Naive thymus-derived CD4-positive, alpha-beta T cell (primary cell): ENCODE results near the gene OASL. TPM values are rescaled to one million over a fixed set of nuclear protein-coding genes. Genes with fewer than 3 reads are reported as not detected.

Experiments used
- ATAC-seq: fragments of 150-1000 bp; cut with Tn5 transposase; 2 replicates; pipeline ENCODE4 v1.10.0; 2021; ENCODE audit warnings: mild to moderate bottlenecking, moderate library complexity
- CTCF ChIA-PET: fragments of 350-600 bp; sonication (Branson Sonifier 250); formaldehyde crosslinking; loops from one replicate; lab custom pipeline; 2021; ENCODE audit warnings: antibody characterized with exemption; lab: Charles Lee
- POLR2A ChIA-PET: fragments of 350-600 bp; sonication (Branson Sonifier 250); formaldehyde crosslinking; loops from one replicate; lab custom pipeline; 2021; ENCODE audit warnings: antibody characterized with exemption, inconsistent platforms; lab: Charles Lee
- DNase-seq, 9 donors: peaks; one replicate each; pipeline versions ENCODE4 v3.0.0 to v3.0.0-alpha.2; 2020 to 2022; ENCODE audit warnings: mixed read lengths in 1 of 9
- H3K27ac ChIP-seq: one replicate; pipeline ENCODE4 v1.7.0; 2013; ENCODE audit warnings: mild to moderate bottlenecking, low read depth, low read length, moderate library complexity
- H3K27me3 ChIP-seq, 2 donors: one replicate each; pipeline ENCODE4 v1.7.0; 2013; ENCODE audit warnings: low read length in 2 of 2, mild to moderate bottlenecking in 2 of 2, moderate library complexity in 2 of 2; ENCODE audit not compliant: control insufficient read depth in 2 of 2, insufficient read depth in 2 of 2
- H3K36me3 ChIP-seq, 3 experiments: 1 replicate in 2 of 3; 2 replicates in 1 of 3; pipeline ENCODE4 v1.7.0; 2013; ENCODE audit warnings: low read length in 3 of 3, mild to moderate bottlenecking in 3 of 3, moderate library complexity in 1 of 3; ENCODE audit not compliant: insufficient read depth in 3 of 3, control insufficient read depth in 2 of 3
- H3K4me1 ChIP-seq, 2 donors: one replicate each; pipeline ENCODE4 v1.7.0; 2013; ENCODE audit warnings: low read length in 2 of 2, mild to moderate bottlenecking in 2 of 2, moderate library complexity in 1 of 2; ENCODE audit not compliant: control insufficient read depth in 2 of 2, insufficient read depth in 2 of 2
- H3K4me3 ChIP-seq: 2 replicates; pipeline ENCODE4 v1.7.0; 2013; ENCODE audit warnings: mild to moderate bottlenecking, low read length
- H3K9me3 ChIP-seq, 3 experiments: 1 replicate in 2 of 3; 2 replicates in 1 of 3; pipeline ENCODE4 v1.7.0; 2013; ENCODE audit warnings: low read length in 3 of 3; ENCODE audit not compliant: control insufficient read depth in 2 of 3
- H3K27ac Mint-ChIP-seq, 9 donors: one replicate each; pipeline ENCODE4 v1.8.0; 2020 to 2022; ENCODE audit warnings: mixed read lengths in 9 of 9, mild to moderate bottlenecking in 8 of 9, moderate library complexity in 5 of 9, inconsistent platforms in 2 of 9
- H3K27me3 Mint-ChIP-seq, 5 donors: one replicate each; pipeline ENCODE4 v1.8.0; 2021 to 2022; ENCODE audit warnings: mixed read lengths in 5 of 5, mild to moderate bottlenecking in 1 of 5
- H3K36me3 Mint-ChIP-seq, 5 donors: one replicate each; pipeline ENCODE4 v1.8.0; 2020 to 2022; ENCODE audit warnings: mixed read lengths in 5 of 5, mild to moderate bottlenecking in 3 of 5, inconsistent platforms in 1 of 5
- H3K4me1 Mint-ChIP-seq, 7 donors: one replicate each; pipeline ENCODE4 v1.8.0; 2020 to 2022; ENCODE audit warnings: mixed read lengths in 7 of 7, mild to moderate bottlenecking in 3 of 7, inconsistent platforms in 1 of 7
- H3K4me3 Mint-ChIP-seq, 10 donors: one replicate each; pipeline ENCODE4 v1.8.0; 2020 to 2022; ENCODE audit warnings: mild to moderate bottlenecking in 10 of 10, mixed read lengths in 10 of 10, moderate library complexity in 6 of 10, inconsistent platforms in 2 of 10
- H3K9me3 Mint-ChIP-seq, 11 donors: one replicate each; pipeline ENCODE4 v1.8.0; 2020 to 2022; ENCODE audit warnings: mixed read lengths in 11 of 11, mild to moderate bottlenecking in 4 of 11, inconsistent platforms in 1 of 11, moderate library complexity in 1 of 11
- intact Hi-C, 2 donors: fragments of 100-400 bp; cut with micrococcal nuclease; formaldehyde crosslinking; loops; one replicate each; pipeline ENCODE4 v1.15.1; 2023
- polyA plus RNA-seq, 2 donors: library from polyadenylated mRNA; unstranded; fragments of 300-500 nt; fragmentation: Illumina TruSeq; gene quantifications; one replicate each; pipeline ENCODE4 v1.2.3, GENCODE V29; 2021
- total RNA-seq, 6 experiments: library from RNA in 5 of 6; stranded (reverse) in 5 of 6; gene quantifications; 1 replicate in 5 of 6; 2 replicates in 1 of 6; pipeline ENCODE4 v1.2.3 and lab custom pipeline; 2021 to 2026

Gene OASL
- total and polyA plus RNA-seq, 7 experiments from 2014 or later, result 1.2 to 19.4 (median 2.8) TPM

GRCh38 chr12:121030576-121031212 lies 8.4 kb downstream of the OASL start:
- intact Hi-C loops, result no loop called here
- Histone ChIP-seq H3K4me1 (peaks cover 21 to 26% of the 10 kb centered on the region in 2 donors), H3K9me3 (no peaks in the 10 kb centered on the region), H3K36me3 (peaks cover 0 to 13% (median 5%) of the 10 kb centered on the region in 3 experiments), H3K4me3 (no peak overlapping the region), H3K27me3 (no peaks in the 10 kb centered on the region), H3K27ac (no peak overlapping the region)
- peak overlapping the region in 2 of 9 donors; percentile 32 for H3K27ac Mint-ChIP-seq
- ATAC-seq (no peak), DNase-seq (no peak)
- no peaks in the 10 kb centered on the region for H3K27me3 Mint-ChIP-seq
- CTCF ChIA-PET, result no interaction called here
- POLR2A ChIA-PET, result no interaction called here
- peaks cover 0 to 2% (median 0%) of the 10 kb centered on the region in 11 donors for H3K9me3 Mint-ChIP-seq
- H3K36me3 Mint-ChIP-seq, result peaks cover 9 to 37% (median 25%) of the 10 kb centered on the region in 5 donors
- peaks cover 21 to 38% (median 24%) of the 10 kb centered on the region in 7 donors for H3K4me1 Mint-ChIP-seq
- no peak overlapping the region for H3K4me3 Mint-ChIP-seq

GRCh38 chr12:121026274-121027045 lies 12.6 kb downstream of the OASL start:
- ChIA-PET POLR2A (no interaction called here), CTCF (no interaction called here)
- DNase-seq (no peak), ATAC-seq (no peak)
- Mint-ChIP-seq H3K4me1 (peaks cover 0 to 8% (median 0%) of the 10 kb centered on the region in 7 donors), H3K4me3 (no peak overlapping the region), H3K36me3 (peaks cover 9 to 36% (median 20%) of the 10 kb centered on the region in 5 donors), H3K27ac (peak overlapping the region in 2 of 9 donors; percentile 51 to 55), H3K27me3 (no peaks in the 10 kb centered on the region), H3K9me3 (peaks cover 0 to 2% (median 0%) of the 10 kb centered on the region in 11 donors)
- no peak overlapping the region for H3K27ac ChIP-seq
- no peaks in the 10 kb centered on the region for H3K4me1 ChIP-seq
- H3K4me3 ChIP-seq, result no peak overlapping the region
- intact Hi-C loops, result no loop called here
- no peaks in the 10 kb centered on the region for H3K9me3 ChIP-seq
- no peaks in the 10 kb centered on the region for H3K27me3 ChIP-seq
- H3K36me3 ChIP-seq, result peaks cover 0 to 14% (median 5%) of the 10 kb centered on the region in 3 experiments

GRCh38 chr12:121025442-121026226 lies 13.4 kb downstream of the OASL start:
- Mint-ChIP-seq H3K9me3 (no peaks in the 10 kb centered on the region), H3K4me1 (peaks cover 0 to 8% (median 0%) of the 10 kb centered on the region in 7 donors), H3K4me3 (no peak overlapping the region), H3K36me3 (peaks cover 6 to 36% (median 17%) of the 10 kb centered on the region in 5 donors), H3K27ac (no peak overlapping the region), H3K27me3 (no peaks in the 10 kb centered on the region)
- no peaks in the 10 kb centered on the region for H3K4me1 ChIP-seq
- H3K4me3 ChIP-seq, result no peak overlapping the region
- DNase-seq, result no peak
- H3K27me3 ChIP-seq, result no peaks in the 10 kb centered on the region
- ChIA-PET POLR2A (no interaction called here), CTCF (no interaction called here)
- no peak for ATAC-seq
- no peaks in the 10 kb centered on the region for H3K9me3 ChIP-seq
- no peak overlapping the region for H3K27ac ChIP-seq
- H3K36me3 ChIP-seq, result peaks cover under 1 to 17% (median 5%) of the 10 kb centered on the region in 3 experiments
- intact Hi-C loops, result no loop called here

GRCh38 chr12:121023799-121024198 lies 15.2 kb downstream of the OASL start:
- no peaks in the 10 kb centered on the region for H3K27me3 Mint-ChIP-seq
- intact Hi-C loops, result no loop called here
- no peak for ATAC-seq
- DNase-seq, result no peak
- H3K4me3 Mint-ChIP-seq, result no peak overlapping the region
- ChIA-PET POLR2A (no interaction called here), CTCF (no interaction called here)
- no peak overlapping the region for H3K27ac Mint-ChIP-seq
- no peaks in the 10 kb centered on the region for H3K9me3 ChIP-seq
- H3K27ac ChIP-seq, result no peak overlapping the region
- peaks cover 3 to 20% (median 5%) of the 10 kb centered on the region in 3 experiments for H3K36me3 ChIP-seq
- H3K4me3 ChIP-seq, result no peak overlapping the region
- H3K9me3 Mint-ChIP-seq, result peaks cover 0 to 2% (median 0%) of the 10 kb centered on the region in 11 donors
- no peaks in the 10 kb centered on the region for H3K4me1 ChIP-seq
- peaks cover 6 to 37% (median 22%) of the 10 kb centered on the region in 5 donors for H3K36me3 Mint-ChIP-seq
- H3K27me3 ChIP-seq, result no peaks in the 10 kb centered on the region
- peaks cover 0 to 8% (median 0%) of the 10 kb centered on the region in 7 donors for H3K4me1 Mint-ChIP-seq

GRCh38 chr12:121022713-121023112 lies 16.3 kb downstream of the OASL start:
- peaks cover 0 to 7% (median 0%) of the 10 kb centered on the region in 7 donors for H3K4me1 Mint-ChIP-seq
- Histone ChIP-seq H3K27ac (no peak overlapping the region), H3K4me3 (no peak overlapping the region), H3K36me3 (peaks cover 3 to 20% (median 5%) of the 10 kb centered on the region in 3 experiments), H3K9me3 (no peaks in the 10 kb centered on the region), H3K27me3 (no peaks in the 10 kb centered on the region), H3K4me1 (no peaks in the 10 kb centered on the region)
- ChIA-PET POLR2A (no interaction called here), CTCF (no interaction called here)
- H3K36me3 Mint-ChIP-seq, result peaks cover 6 to 30% (median 21%) of the 10 kb centered on the region in 5 donors
- no peak for ATAC-seq
- no peak overlapping the region for H3K4me3 Mint-ChIP-seq
- no peaks in the 10 kb centered on the region for H3K27me3 Mint-ChIP-seq
- DNase-seq, result no peak
- intact Hi-C loops, result no loop called here
- H3K9me3 Mint-ChIP-seq, result peaks cover 0 to 2% (median 0%) of the 10 kb centered on the region in 11 donors
- H3K27ac Mint-ChIP-seq, result no peak overlapping the region

GRCh38 chr12:121021754-121022153 lies 17.3 kb downstream of the OASL start:
- Histone ChIP-seq H3K4me1 (no peaks in the 10 kb centered on the region), H3K4me3 (no peak overlapping the region), H3K27me3 (no peaks in the 10 kb centered on the region), H3K9me3 (no peaks in the 10 kb centered on the region), H3K36me3 (peaks cover 3 to 16% (median 5%) of the 10 kb centered on the region in 3 experiments), H3K27ac (no peak overlapping the region)
- peaks cover 4 to 22% (median 17%) of the 10 kb centered on the region in 5 donors for H3K36me3 Mint-ChIP-seq
- no peak for ATAC-seq
- ChIA-PET CTCF (no interaction called here), POLR2A (no interaction called here)
- no peaks in the 10 kb centered on the region for H3K27me3 Mint-ChIP-seq
- H3K9me3 Mint-ChIP-seq, result peaks cover 0 to 2% (median 0%) of the 10 kb centered on the region in 11 donors
- peaks cover 0 to 7% (median 0%) of the 10 kb centered on the region in 7 donors for H3K4me1 Mint-ChIP-seq
- H3K27ac Mint-ChIP-seq, result no peak overlapping the region
- intact Hi-C loops, result no loop called here
- H3K4me3 Mint-ChIP-seq, result no peak overlapping the region
- no peak for DNase-seq
